Activated B cell treated with CpG ODN at 0.5 μM for 24 hours (primary cell): Measurements from ENCODE around the gene ANKRD10. TPM values are rescaled to one million over a fixed set of nuclear protein-coding genes. Genes with fewer than 3 reads are reported as not detected.
"Not testable (repeated sequence)": the region's sequence is repeated elsewhere in the genome, so short reads cannot be mapped to it uniquely, and the experiment has no call there.

Experiments used
- ATAC-seq: fragments of 200-7000 bp; cut with Tn5 transposase; one replicate; pipeline ENCODE4 v1.10.0; 2021; ENCODE audit warnings: low read depth, mild to moderate bottlenecking, moderate library complexity
- CTCF ChIA-PET: fragments of 350-600 bp; sonication (Branson Sonifier 250); formaldehyde crosslinking; loops from one replicate; lab custom pipeline; 2021; ENCODE audit warnings: antibody characterized with exemption; lab: Charles Lee
- POLR2A ChIA-PET: fragments of 350-600 bp; sonication (Branson Sonifier 250); formaldehyde crosslinking; loops from one replicate; lab custom pipeline; 2021; ENCODE audit warnings: antibody characterized with exemption; lab: Charles Lee
- DNase-seq: peaks from one replicate; pipeline ENCODE4 v3.0.0; 2022
- H3K27ac Mint-ChIP-seq: one replicate; pipeline ENCODE4 v1.8.0; 2020; ENCODE audit warnings: mixed read lengths
- H3K27me3 Mint-ChIP-seq: one replicate; pipeline ENCODE4 v1.8.0; 2021; ENCODE audit warnings: mixed read lengths
- H3K36me3 Mint-ChIP-seq: one replicate; pipeline ENCODE4 v1.8.0; 2021; ENCODE audit warnings: low read depth, mixed read lengths
- H3K4me1 Mint-ChIP-seq: one replicate; pipeline ENCODE4 v1.8.0; 2021; ENCODE audit warnings: mixed read lengths
- H3K4me3 Mint-ChIP-seq: one replicate; pipeline ENCODE4 v1.8.0; 2020; ENCODE audit warnings: mild to moderate bottlenecking, mixed read lengths
- H3K9me3 Mint-ChIP-seq: one replicate; pipeline ENCODE4 v1.8.0; 2020; ENCODE audit warnings: mixed read lengths
- intact Hi-C: fragments of 100-400 bp; cut with micrococcal nuclease; formaldehyde crosslinking; loops from one replicate; pipeline ENCODE4 v1.15.1; 2024
- total RNA-seq: library from RNA; stranded (reverse); gene quantifications from 2 replicates; pipeline ENCODE4 v1.2.3, GENCODE V29; 2022
- TF ChIP-seq, protein P1 (sequence below): fragments of 200-600 bp; IDR thresholded peaks from one replicate; pipeline ENCODE4 v1.8.0; 2022; ENCODE audit warnings: antibody characterized with exemption, mild to moderate bottlenecking

The ANKRD10 gene
- total RNA-seq, 1 donor from 2014 or later = 256 TPM

- H3K27ac Mint-ChIP-seq = no peak overlapping the region
- intact Hi-C loops = no loop called here
- no peak overlapping the region for H3K4me3 Mint-ChIP-seq
- H3K4me1 Mint-ChIP-seq = peaks cover 5% of the 10 kb centered on the region
- TF ChIP-seq, protein P1, sequence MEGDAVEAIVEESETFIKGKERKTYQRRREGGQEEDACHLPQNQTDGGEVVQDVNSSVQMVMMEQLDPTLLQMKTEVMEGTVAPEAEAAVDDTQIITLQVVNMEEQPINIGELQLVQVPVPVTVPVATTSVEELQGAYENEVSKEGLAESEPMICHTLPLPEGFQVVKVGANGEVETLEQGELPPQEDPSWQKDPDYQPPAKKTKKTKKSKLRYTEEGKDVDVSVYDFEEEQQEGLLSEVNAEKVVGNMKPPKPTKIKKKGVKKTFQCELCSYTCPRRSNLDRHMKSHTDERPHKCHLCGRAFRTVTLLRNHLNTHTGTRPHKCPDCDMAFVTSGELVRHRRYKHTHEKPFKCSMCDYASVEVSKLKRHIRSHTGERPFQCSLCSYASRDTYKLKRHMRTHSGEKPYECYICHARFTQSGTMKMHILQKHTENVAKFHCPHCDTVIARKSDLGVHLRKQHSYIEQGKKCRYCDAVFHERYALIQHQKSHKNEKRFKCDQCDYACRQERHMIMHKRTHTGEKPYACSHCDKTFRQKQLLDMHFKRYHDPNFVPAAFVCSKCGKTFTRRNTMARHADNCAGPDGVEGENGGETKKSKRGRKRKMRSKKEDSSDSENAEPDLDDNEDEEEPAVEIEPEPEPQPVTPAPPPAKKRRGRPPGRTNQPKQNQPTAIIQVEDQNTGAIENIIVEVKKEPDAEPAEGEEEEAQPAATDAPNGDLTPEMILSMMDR = no peak
- no peaks in the 10 kb centered on the region for H3K36me3 Mint-ChIP-seq
- H3K27me3 Mint-ChIP-seq = no peaks in the 10 kb centered on the region
- POLR2A ChIA-PET = no interaction called here
- H3K9me3 Mint-ChIP-seq = no peaks in the 10 kb centered on the region
- no peak for DNase-seq
- no peak for ATAC-seq
- CTCF ChIA-PET = no interaction called here
Measured at GRCh38 chr13:110953416-110953815, 38.5 kb upstream of the ANKRD10 start.

- intact Hi-C loops, H3K9me3 Mint-ChIP-seq, H3K27me3 Mint-ChIP-seq, H3K36me3 Mint-ChIP-seq, H3K27ac Mint-ChIP-seq, DNase-seq, POLR2A ChIA-PET, H3K4me1 Mint-ChIP-seq, H3K4me3 Mint-ChIP-seq, CTCF ChIA-PET: not testable (repeated sequence)
- peak; percentile 15 for ATAC-seq
Measured at GRCh38 chr13:110952135-110952534, 37.3 kb upstream of the ANKRD10 start.

DNA sequence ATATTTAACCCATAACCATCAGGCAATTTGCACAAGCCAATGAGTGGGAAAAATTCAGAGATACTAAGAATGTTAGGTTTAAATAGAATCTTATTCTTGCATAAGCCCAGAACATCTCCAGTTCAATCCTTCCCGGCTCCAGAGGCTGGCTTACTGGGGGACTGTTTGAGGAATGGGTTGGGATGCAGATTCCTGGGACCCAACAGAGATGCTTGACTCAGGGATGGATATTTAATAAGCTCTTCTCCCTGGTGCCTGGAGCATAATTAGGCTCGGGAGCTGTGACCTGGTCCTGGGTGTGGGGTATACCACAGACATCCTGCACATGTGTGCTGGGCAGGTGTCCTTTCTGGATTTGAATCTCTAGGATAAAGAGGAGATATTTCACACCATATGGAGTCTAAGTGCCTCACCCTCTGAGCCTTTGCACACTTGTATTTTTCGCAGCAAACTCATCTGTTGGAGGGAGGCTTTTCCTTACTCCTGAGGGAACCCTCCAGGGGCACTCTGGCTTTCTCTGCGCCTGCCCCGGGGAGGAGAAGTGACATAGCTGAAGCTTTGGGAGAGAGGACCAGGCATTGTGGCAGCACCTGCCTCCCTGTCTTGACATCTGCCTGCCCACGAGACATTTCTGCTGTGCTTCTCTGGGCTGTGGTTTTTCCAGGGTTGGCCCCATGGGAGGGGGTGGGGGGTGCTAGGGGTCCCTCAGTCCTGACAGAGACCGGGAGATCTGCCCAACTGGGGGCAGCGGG, 36.1 kb upstream of the ANKRD10 start:
- no peak overlapping the region for H3K4me3 Mint-ChIP-seq
- no peak for ATAC-seq
- TF ChIP-seq, protein P1 = no peak
- H3K36me3 Mint-ChIP-seq = no peaks in the 10 kb centered on the region
- intact Hi-C loops = no loop called here
- no peak for DNase-seq
- no peaks in the 10 kb centered on the region for H3K27me3 Mint-ChIP-seq
- H3K4me1 Mint-ChIP-seq = peaks cover 5% of the 10 kb centered on the region
- POLR2A ChIA-PET = no interaction called here
- H3K27ac Mint-ChIP-seq = no peak overlapping the region
- H3K9me3 Mint-ChIP-seq = no peaks in the 10 kb centered on the region
- CTCF ChIA-PET = interaction anchor here (0.6 kb wide), 1 partner anchor 263 kb away, joined by 3 read pairs; no protein-coding TSS in a partner anchor

DNA sequence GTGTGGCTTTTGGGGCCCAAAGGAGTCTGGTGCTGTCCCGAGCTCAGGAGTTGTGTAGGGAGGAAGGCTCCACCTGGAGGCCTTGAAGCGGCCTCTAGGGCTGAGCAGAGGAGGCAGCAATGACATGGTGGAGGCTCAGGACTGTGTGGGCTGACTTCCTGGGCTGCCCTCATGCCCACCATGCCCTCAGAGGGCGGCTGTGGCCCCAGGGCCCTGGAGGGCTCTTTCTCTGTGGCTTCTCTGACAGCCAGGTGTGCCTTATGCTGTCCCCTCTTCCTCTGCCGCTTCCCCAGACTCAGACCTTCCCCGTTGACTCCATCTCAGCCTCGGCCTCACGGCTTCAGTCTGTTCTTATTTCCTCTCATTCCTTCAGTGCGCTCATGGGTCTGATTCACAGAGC, 35.5 kb upstream of the ANKRD10 start:
- Mint-ChIP-seq H3K4me3 (no peak overlapping the region), H3K9me3 (no peaks in the 10 kb centered on the region), H3K27me3 (no peaks in the 10 kb centered on the region), H3K4me1 (peaks cover 5% of the 10 kb centered on the region), H3K27ac (no peak overlapping the region), H3K36me3 (no peaks in the 10 kb centered on the region)
- intact Hi-C loops = no loop called here
- no peak for DNase-seq
- TF ChIP-seq, protein P1 = no peak
- CTCF ChIA-PET = interaction anchor here (0.6 kb wide), 1 partner anchor 264 kb away, joined by 3 read pairs; no protein-coding TSS in a partner anchor
- POLR2A ChIA-PET = no interaction called here
- no peak for ATAC-seq

DNA sequence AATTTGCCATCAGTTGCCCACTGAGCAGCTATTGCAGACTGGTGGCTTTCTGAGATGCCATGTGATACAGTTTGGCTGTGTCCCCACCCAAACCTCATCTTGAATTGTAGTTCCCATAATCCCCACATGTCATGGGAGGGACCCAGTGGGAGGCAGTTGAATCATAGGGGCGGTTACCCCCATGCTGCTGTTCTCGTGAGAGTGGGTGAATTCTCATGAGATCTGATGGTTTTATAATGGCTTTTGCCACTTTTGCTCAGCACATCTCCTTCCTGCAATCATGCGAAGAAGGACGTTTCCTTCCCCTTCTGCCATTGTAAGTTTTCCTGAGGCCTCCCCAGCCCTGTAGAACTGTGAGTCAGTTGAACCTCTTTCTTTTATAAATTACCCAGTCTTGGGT, 34.8 kb upstream of the ANKRD10 start:
- DNase-seq = no peak
- intact Hi-C loops = loop anchor here (10.0 kb wide), 1 partner anchor 1655 kb away; no protein-coding TSS in a partner anchor
- Mint-ChIP-seq H3K4me1 (peaks cover 5% of the 10 kb centered on the region), H3K4me3 (no peak overlapping the region), H3K9me3 (no peaks in the 10 kb centered on the region), H3K36me3 (no peaks in the 10 kb centered on the region), H3K27ac (no peak overlapping the region), H3K27me3 (no peaks in the 10 kb centered on the region)
- TF ChIP-seq, protein P1 = no peak
- ChIA-PET POLR2A (no interaction called here), CTCF (no interaction called here)
- ATAC-seq = no peak
